MCF 10A (cell line): ENCODE measurements around the gene SKIC3. TPM values are rescaled to one million over a fixed set of nuclear protein-coding genes. Genes with fewer than 3 reads are reported as not detected.

Experiments
- BruUV-seq: library from RNA; stranded (reverse); fragments of 400-500 nt; replicated peaks from 2 replicates; lab custom pipeline; 2021; lab: Mats Ljungman, UMichigan
- CTCF ChIA-PET: fragments of 300-600 bp; sonication (Branson Sonifier 250); formaldehyde crosslinking; extraction: SDS; loops from one replicate; lab custom pipeline; 2021; ENCODE audit warnings: antibody characterized with exemption, inconsistent platforms; lab: Yijun Ruan, JAX
- POLR2A ChIA-PET: fragments of 300-600, 350-650 bp; sonication (Branson Sonifier 250); formaldehyde crosslinking; extraction: SDS; loops from one replicate; lab custom pipeline; 2020; ENCODE audit warnings: antibody characterized with exemption, inconsistent platforms; lab: Yijun Ruan, JAX
- DNase-seq: peaks from one replicate; pipeline ENCODE4 v3.0.0-alpha.2; 2018; ENCODE audit not compliant: unreplicated experiment
- H3K27ac Mint-ChIP-seq: one replicate; pipeline ENCODE4 v1.8.0; 2022; ENCODE audit warnings: mild to moderate bottlenecking, low read depth, mixed read lengths; ENCODE audit not compliant: unreplicated experiment
- H3K27me3 Mint-ChIP-seq: one replicate; pipeline ENCODE4 v1.8.0; 2022; ENCODE audit warnings: mixed read lengths; ENCODE audit not compliant: insufficient read depth, unreplicated experiment
- H3K36me3 Mint-ChIP-seq: one replicate; pipeline ENCODE4 v1.8.0; 2022; ENCODE audit warnings: mild to moderate bottlenecking, moderate library complexity, mixed read lengths; ENCODE audit not compliant: insufficient read depth, unreplicated experiment
- H3K4me1 Mint-ChIP-seq: one replicate; pipeline ENCODE4 v1.8.0; 2022; ENCODE audit warnings: mixed read lengths; ENCODE audit not compliant: insufficient read depth, unreplicated experiment
- H3K4me3 Mint-ChIP-seq: one replicate; pipeline ENCODE4 v1.8.0; 2022; ENCODE audit warnings: mild to moderate bottlenecking, moderate library complexity, mixed read lengths; ENCODE audit not compliant: unreplicated experiment
- H3K9me3 Mint-ChIP-seq: one replicate; pipeline ENCODE4 v1.8.0; 2022; ENCODE audit warnings: mixed read lengths; ENCODE audit not compliant: unreplicated experiment
- intact Hi-C: fragments of 100-400 bp; cut with micrococcal nuclease; formaldehyde crosslinking; loops from 2 replicates; pipeline ENCODE4 v1.14.1; 2022
- total RNA-seq: library from RNA; stranded (reverse); gene quantifications from 2 replicates; pipeline ENCODE4 v1.2.3, GENCODE V29; 2022
- TF ChIP-seq, protein P1 (sequence below): fragments of 200-600 bp; IDR thresholded peaks from one replicate; pipeline ENCODE4 v1.8.0; 2022; ENCODE audit warnings: antibody characterized with exemption, mild to moderate bottlenecking; ENCODE audit not compliant: unreplicated experiment

SKIC3 gene
- total RNA-seq, 1 experiment from 2014 or later = 97.2 TPM

DNA sequence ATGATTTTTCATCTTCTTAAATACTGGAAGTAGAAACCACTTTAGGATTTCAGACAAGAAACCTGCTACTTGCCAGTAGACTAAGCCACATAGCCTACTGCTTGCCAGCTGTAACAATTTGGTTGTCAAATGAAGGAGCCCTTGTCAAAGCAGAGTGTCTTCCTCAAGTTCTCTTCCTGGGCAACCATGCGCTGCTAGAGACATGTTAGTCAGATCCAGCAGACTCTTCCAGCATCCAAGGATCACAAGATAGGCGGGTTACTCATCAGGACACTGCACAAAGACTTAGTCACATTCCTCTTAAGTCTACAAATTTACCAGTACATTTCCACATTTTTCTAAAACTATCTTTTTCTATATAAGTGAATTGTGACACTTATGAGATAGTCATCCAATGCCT, 24.4 kb downstream of the SKIC3 start:
- intact Hi-C loops = no loop called here
- H3K9me3 Mint-ChIP-seq = no peaks in the 10 kb centered on the region
- peaks cover 68% of the 10 kb centered on the region for H3K36me3 Mint-ChIP-seq
- H3K4me3 Mint-ChIP-seq = no peak overlapping the region
- H3K27me3 Mint-ChIP-seq = no peaks in the 10 kb centered on the region
- POLR2A ChIA-PET = no interaction called here
- no peak overlapping the region for H3K27ac Mint-ChIP-seq
- H3K4me1 Mint-ChIP-seq = no peaks in the 10 kb centered on the region
- no TSS peak for BruUV-seq
- TF ChIP-seq, protein P1, sequence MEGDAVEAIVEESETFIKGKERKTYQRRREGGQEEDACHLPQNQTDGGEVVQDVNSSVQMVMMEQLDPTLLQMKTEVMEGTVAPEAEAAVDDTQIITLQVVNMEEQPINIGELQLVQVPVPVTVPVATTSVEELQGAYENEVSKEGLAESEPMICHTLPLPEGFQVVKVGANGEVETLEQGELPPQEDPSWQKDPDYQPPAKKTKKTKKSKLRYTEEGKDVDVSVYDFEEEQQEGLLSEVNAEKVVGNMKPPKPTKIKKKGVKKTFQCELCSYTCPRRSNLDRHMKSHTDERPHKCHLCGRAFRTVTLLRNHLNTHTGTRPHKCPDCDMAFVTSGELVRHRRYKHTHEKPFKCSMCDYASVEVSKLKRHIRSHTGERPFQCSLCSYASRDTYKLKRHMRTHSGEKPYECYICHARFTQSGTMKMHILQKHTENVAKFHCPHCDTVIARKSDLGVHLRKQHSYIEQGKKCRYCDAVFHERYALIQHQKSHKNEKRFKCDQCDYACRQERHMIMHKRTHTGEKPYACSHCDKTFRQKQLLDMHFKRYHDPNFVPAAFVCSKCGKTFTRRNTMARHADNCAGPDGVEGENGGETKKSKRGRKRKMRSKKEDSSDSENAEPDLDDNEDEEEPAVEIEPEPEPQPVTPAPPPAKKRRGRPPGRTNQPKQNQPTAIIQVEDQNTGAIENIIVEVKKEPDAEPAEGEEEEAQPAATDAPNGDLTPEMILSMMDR = no peak
- DNase-seq = peak; percentile 33
- CTCF ChIA-PET = no interaction called here

DNA sequence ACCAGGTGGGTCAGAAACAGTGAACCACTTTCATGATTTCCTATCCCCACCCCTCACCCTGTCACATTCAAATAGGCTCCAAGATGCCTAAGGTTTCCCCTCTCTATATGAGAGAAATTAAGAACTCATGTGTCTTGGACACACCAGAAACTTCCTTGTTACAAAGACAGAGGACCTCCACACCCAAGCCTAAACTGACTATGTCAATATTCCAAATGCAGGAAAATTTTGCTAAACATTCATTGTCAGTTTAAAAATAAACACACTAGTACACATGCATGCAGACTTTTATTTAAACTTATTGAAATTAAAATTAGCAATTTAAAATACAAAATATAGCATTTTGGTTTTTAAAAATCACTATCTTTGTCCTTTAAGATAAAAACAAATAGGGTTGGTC, 26.2 kb downstream of the SKIC3 start:
- CTCF ChIA-PET = no interaction called here

DNA sequence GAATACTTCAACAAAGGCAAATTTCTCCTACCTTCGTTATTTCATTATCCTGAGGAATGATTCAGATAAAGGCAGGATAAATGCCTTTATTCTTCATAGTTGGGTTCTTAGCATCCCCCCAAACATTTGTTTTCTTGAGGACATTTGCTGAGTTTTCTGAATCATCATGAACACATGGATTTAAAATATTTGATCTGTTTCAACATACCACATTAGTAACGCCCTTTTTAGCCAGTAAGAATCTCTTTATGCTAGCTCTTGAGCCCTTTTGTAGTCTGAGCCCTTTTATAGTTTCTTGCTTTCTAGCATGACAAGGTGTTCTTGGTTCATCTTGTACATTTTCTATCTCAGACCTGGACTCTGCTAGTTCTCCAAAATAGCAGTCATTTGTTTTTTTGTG, 27.9 kb downstream of the SKIC3 start:
- intact Hi-C loops = no loop called here
- peaks cover 78% of the 10 kb centered on the region for H3K36me3 Mint-ChIP-seq
- TF ChIP-seq, protein P1 = no peak
- no peak overlapping the region for H3K27ac Mint-ChIP-seq
- BruUV-seq = no TSS peak
- no peak overlapping the region for H3K4me3 Mint-ChIP-seq
- no peaks in the 10 kb centered on the region for H3K9me3 Mint-ChIP-seq
- DNase-seq = no peak
- H3K27me3 Mint-ChIP-seq = no peaks in the 10 kb centered on the region
- POLR2A ChIA-PET = no interaction called here
- CTCF ChIA-PET = no interaction called here
- H3K4me1 Mint-ChIP-seq = no peaks in the 10 kb centered on the region

More for the DNA sequence above, 26.2 kb downstream of the SKIC3 start:
- intact Hi-C loops = no loop called here
- POLR2A ChIA-PET = no interaction called here
- no peak for DNase-seq
- Mint-ChIP-seq H3K9me3 (no peaks in the 10 kb centered on the region), H3K27me3 (no peaks in the 10 kb centered on the region), H3K4me1 (no peaks in the 10 kb centered on the region), H3K27ac (no peak overlapping the region), H3K4me3 (no peak overlapping the region), H3K36me3 (peaks cover 71% of the 10 kb centered on the region)
- TF ChIP-seq, protein P1 = no peak
- no TSS peak for BruUV-seq

DNA sequence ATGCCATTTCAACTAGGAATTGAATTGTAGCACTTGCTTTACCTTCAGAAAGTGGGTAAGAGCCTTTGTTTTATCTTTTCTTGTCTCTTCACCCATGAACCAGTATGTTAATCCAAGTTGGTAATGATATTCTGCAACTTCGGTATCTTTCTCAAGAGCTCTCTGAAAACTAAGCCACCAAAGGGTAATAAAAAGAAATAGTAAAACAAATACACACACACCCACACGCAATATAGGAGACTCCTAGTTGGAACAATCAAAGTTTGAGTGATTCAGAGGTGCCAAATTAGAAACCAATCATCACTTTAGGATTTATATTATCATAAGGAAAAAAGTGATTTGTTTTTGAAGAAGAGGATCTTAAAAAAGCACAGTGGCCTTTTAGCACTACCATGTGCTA, 30.4 kb downstream of the SKIC3 start:
- BruUV-seq = no TSS peak
- H3K4me1 Mint-ChIP-seq = no peaks in the 10 kb centered on the region
- no peak overlapping the region for H3K4me3 Mint-ChIP-seq
- TF ChIP-seq, protein P1 = no peak
- POLR2A ChIA-PET = interaction anchor here (1.1 kb wide), 1 partner anchor 10 kb away, joined by 3 read pairs; no protein-coding TSS in a partner anchor
- H3K27me3 Mint-ChIP-seq = no peaks in the 10 kb centered on the region
- CTCF ChIA-PET = no interaction called here
- DNase-seq = no peak
- peaks cover 65% of the 10 kb centered on the region for H3K36me3 Mint-ChIP-seq
- no peaks in the 10 kb centered on the region for H3K9me3 Mint-ChIP-seq
- H3K27ac Mint-ChIP-seq = no peak overlapping the region
- intact Hi-C loops = no loop called here
